ENCODE measurements around the gene FAM180A.

Gene FAM180A

GRCh38 chr7:135771961-135772638, 23.5 kb upstream of the FAM180A start:
- no peak for DNase-seq (ENCODE audit: low read depth in 2 of 2)

GRCh38 chr7:135771051-135771450, 22.4 kb upstream of the FAM180A start:
- no peak for DNase-seq (ENCODE audit: low read depth in 2 of 2)

GRCh38 chr7:135770139-135770710, 21.6 kb upstream of the FAM180A start:
- no peak for DNase-seq (ENCODE audit: low read depth in 2 of 2)

- DNase-seq (ENCODE audit: low read depth in 2 of 2), result no peak
These were observed 20.6 kb upstream of the FAM180A start for GRCh38 chr7:135769005-135769802.

GRCh38 chr7:135768467-135768866, 19.9 kb upstream of the FAM180A start:
- no peak for DNase-seq (ENCODE audit: low read depth in 2 of 2)

GRCh38 chr7:135768064-135768463, 19.5 kb upstream of the FAM180A start:
- no peak for DNase-seq (ENCODE audit: low read depth in 2 of 2)

- DNase-seq (ENCODE audit: low read depth in 2 of 2), result no peak
These were observed 14.6 kb upstream of the FAM180A start for GRCh38 chr7:135763261-135763660.

GRCh38 chr7:135761751-135762488, 13.3 kb upstream of the FAM180A start:
- no peak for DNase-seq (ENCODE audit: low read depth in 2 of 2)

- no peak for DNase-seq (ENCODE audit: low read depth in 2 of 2)
These were observed 10.9 kb upstream of the FAM180A start for GRCh38 chr7:135759532-135759931.

GRCh38 chr7:135758531-135758932, 9.9 kb upstream of the FAM180A start:
- DNase-seq (ENCODE audit: low read depth in 2 of 2), result no peak

GRCh38 chr7:135757719-135758411, 9.3 kb upstream of the FAM180A start:
- DNase-seq (ENCODE audit: low read depth in 2 of 2), result no peak

GRCh38 chr7:135756191-135756590, 7.6 kb upstream of the FAM180A start:
- no peak for DNase-seq (ENCODE audit: low read depth in 2 of 2)

GRCh38 chr7:135755351-135755753, 6.7 kb upstream of the FAM180A start:
- DNase-seq (ENCODE audit: low read depth in 2 of 2), result no peak

GRCh38 chr7:135753616-135754413, 5.2 kb upstream of the FAM180A start:
- no peak for DNase-seq (ENCODE audit: low read depth in 2 of 2)

GRCh38 chr7:135747366-135747765, 1.2 kb downstream of the FAM180A start:
- DNase-seq (ENCODE audit: low read depth in 2 of 2), result no peak

GRCh38 chr7:135745703-135746312, 2.8 kb downstream of the FAM180A start:
- DNase-seq (ENCODE audit: low read depth in 2 of 2), result no peak

GRCh38 chr7:135744938-135745702, 3.5 kb downstream of the FAM180A start:
- no peak for DNase-seq (ENCODE audit: low read depth in 2 of 2)

GRCh38 chr7:135743907-135744731, 4.5 kb downstream of the FAM180A start:
- no peak for DNase-seq (ENCODE audit: low read depth in 2 of 2)

- no peak for DNase-seq (ENCODE audit: low read depth in 2 of 2)
These were observed 6.2 kb downstream of the FAM180A start for GRCh38 chr7:135742371-135742770.
